OCI-M2 (cell line): Measurements from ENCODE around the gene RERE.

Experiments used
- DNase-seq: peaks from one replicate; lab custom pipeline; 2025; ENCODE audit not compliant: unreplicated experiment; lab: John Stamatoyannopoulos, UW

RERE gene

DNA sequence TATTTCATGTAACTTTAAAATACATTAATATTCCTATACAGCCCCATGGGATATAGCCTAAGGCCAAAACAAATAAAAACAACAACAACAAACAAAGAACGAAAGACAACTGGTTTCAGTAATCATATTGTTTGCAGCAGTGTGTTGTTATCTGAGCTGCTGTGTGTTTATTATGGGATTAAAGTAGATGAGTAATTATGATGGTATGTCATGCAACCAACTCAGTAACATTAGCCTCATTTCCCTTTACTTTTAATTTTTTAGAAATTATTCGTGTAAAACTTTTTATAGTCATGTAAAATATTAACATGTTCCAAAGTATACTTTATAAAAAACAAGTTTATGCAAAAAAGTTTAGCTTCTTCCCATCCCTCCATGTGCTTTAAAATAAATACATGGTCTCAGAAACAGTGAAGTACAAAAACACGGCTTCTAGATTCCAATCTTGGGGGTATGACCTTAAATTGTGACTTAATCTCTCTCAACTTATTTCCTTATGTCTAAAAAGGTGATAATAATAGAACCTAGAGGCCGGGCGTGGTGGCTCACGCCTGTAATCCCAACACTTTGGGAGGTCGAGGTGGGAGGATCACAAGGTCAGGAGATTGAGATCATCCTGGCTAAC lies 323.4 kb downstream of the RERE start:
- DNase-seq, result no peak

DNA sequence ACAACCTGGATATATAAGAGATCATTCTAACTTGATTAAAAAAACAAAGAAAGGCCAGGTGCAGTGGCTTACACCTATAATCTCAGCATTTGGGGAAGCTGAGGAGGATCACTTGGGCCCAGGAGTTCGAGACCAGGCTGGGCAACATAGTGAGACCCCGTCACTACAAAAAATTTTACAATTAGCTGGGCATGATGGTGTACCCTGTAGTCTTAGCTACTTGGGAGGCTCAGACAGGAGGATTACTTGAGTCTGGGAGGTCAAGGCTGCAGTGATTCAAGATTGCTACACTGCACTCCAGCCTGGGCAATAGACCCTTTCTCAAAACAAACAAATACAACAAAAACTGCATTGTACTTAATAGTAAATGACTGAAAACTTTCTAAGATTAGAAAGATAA lies 330.2 kb downstream of the RERE start:
- no peak for DNase-seq

DNA sequence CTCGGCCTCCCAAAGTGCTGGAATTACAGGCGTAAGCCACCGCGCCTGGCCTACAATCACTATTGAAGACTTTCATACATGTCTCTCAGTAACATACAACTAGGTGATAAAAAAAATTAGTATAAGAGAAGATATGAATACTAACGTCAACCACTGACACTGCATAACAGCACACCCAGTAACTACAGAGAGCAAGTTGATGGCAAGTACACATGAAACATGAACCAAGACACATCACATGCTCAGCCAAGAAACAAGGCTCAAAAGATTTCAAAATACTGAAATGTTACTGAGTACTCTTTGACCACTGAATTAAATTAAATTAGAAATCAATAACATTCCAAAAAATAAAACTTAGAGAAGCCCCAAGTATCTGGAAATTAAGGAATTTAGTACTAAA lies 331.4 kb downstream of the RERE start:
- DNase-seq, result no peak

DNA sequence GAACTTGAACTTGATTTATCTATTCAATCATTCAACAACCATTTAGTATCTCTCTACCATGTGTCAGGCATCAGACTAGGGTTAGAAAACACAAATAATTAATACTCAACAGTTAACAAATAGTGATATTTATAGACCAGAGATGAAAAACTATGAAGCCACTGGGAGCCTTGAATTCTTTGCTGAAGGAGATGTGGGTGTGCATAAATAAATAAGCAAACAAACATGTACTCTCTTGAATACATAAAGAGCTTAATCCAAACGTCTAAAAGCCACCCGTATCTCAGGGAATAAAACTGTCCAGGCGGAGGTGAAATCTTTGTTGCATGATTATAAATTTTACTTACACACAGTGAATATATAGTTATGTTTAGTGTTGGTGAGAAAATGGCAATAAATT lies 333.9 kb downstream of the RERE start:
- DNase-seq, result no peak

DNA sequence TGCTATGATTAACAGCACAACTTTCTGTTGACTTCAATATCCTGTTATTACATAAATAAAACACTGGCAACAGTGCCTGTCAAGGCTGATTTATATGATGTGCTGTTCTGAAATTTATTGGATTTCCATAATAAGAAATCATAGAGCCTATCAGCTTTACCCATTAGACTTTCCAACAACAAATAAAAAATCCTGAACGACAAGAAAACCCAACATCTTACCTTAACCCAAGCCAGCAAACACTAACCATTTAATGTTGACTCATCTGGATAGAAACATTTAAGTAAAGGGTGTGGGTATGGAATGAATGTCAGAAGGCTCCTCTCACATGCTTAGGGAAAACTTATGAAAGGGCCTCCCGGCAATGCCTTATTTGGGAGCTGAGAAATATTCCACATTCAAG lies 334.5 kb downstream of the RERE start:
- no peak for DNase-seq

DNA sequence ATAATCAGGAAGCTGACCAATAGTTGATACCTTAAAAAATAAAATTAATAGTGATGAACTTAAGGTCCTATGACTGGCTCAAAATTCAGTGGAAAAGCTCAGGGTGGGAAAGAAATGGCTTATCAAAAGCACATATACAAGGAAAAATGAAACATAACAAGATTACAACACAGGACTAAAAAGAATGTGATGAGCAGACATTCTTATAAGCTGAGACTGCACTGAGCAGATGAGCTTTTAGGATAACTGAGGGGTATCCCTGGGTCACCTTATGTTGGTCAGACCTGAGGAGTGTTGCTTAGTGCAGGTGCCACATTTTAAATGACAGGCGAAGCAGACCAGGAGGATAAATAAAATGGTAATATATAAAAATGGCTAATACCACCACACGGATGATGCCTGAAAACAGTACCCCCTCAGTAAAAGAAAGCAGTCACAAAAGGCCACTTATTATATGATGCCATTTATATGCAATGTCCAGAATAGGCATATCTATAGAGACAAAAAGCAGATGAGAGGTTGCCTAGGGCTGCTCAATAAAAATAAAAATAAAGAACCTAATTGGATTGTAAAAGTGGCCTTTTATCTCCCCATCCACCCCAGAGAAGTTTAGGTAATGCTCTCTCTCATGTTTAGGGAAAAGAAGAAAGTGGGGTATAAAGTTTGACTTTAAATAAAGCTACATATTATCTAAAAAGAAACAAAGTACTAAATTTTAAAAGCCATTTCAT lies 335.6 kb downstream of the RERE start:
- no peak for DNase-seq

DNA sequence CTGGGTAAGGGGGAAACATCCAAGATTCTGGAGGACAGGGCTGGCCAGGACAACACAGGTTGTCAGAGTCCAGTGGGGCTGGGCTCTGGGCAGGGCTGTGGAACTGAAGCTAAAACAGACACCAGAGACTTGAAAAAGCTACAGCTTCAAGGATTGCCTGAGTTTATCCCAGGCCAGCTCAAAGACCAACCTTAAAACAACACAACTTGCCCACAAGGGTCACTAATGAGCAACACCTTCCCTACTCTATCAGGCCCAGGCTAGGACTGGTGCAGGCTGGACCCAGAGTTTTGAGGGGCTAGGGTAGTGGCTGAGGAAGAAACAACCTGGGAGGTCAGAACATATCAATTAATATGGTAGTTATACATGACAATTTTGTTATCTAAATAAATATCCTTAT lies 338.9 kb downstream of the RERE start:
- no peak for DNase-seq

DNA sequence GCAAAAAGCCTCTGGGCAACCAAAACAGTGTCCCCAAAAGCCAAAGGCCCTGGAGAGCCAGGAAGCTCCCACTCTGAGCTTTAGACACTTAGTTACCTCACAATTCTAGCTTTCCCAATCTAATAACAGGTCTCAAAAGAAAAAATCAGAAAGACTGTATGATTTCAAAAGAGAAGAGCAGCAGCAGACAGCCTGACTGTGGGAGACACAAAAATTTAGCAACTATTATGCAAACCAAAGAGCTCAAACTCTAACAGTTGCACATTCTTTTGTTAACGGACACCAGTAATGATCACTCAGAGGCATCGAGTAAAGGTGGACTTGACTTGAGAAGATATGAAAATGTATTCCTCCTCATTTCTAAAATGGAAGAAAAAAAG lies 339.5 kb downstream of the RERE start:
- no peak for DNase-seq

DNA sequence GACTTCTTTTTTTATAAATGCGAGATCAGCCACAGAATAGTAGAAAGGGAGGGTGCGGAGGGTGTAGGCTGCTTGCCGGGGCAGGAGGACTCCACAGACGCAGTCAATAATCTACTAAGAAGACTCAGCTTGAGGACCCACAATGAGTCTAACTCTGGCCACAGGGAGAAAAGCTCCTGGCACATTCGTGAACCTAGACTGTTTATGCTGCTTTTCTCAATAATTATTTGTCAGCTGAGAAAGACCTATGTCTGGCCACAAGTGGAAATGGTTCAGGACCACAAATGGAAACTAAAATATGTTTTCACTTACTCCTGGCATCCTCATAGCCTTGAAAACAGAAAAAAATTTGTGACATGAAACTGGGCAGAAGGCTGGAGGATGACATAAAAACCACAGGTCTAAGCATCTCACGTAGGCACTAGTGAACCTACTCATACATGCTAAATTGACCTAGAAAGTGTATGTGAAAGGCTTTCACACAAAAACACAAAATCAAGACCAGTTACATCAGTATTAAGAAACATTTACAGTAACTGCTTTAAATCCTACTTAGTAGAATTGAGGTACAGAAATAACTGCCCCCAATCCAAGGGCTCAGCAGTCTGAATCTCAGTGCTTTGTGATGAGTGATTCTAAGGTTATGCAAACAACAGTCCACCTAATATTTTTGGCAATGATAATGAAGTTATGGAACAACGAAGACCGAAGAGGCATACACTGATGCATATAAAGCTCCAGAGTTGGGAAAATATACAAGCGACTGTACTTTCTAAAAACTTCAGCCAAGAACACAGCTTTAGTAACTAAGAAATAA lies 340.1 kb downstream of the RERE start:
- no peak for DNase-seq

DNA sequence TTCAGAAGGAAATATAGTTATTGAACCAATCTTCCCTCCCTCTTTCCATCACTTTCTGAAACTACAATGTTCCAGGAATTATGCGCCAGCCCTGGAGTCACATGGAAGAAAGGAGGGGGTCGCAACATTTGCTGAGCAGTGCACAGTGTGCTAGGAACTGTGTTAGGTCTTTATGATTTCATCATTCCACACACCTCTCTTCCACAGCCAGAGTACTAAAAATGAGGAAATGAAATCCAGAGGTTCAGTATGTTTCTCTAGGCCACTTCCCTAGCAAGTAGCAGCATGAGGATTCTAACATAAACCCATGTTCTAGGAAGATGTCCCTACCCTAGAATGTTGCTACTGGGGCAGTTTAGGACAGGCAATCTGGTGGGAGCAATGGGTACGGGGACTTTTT lies 341.4 kb downstream of the RERE start:
- DNase-seq, result no peak

DNA sequence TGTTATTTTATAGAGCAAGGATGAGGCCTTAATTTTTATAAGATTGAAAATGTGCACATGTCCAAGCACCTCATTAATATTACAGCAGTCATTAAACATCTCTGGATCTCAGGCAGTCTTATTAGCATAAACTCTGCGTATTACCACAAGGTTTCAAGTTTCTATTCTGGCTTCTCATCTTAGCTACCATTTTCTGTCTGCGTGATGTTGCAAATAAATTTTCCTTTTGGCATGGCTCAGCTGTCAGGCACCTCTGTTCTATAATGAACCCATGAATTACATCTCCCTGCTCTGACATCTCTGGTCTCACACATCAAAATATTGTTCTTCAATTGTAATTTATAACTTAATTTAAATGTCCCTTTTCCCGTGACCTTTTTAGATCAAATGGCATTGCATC lies 343.1 kb downstream of the RERE start:
- no peak for DNase-seq

DNA sequence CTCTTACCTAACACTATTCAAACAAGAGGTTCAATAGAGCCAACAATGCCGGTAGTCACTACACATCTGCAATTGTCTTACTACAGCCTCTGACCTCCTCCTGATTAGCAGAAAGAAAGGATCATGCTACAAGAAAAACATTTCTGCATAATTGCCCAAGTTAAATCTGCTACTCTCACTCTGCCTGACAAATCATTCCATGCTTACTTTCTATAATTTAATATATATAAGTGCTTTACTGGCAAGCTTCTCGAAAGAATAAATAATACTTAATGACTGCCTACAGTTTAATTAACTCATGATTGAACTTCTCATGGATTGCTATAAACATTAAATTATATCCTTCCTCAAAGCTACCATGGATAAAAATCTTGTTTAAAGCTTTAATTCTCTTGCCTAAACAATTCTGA lies 343.5 kb downstream of the RERE start:
- DNase-seq, result no peak

DNA sequence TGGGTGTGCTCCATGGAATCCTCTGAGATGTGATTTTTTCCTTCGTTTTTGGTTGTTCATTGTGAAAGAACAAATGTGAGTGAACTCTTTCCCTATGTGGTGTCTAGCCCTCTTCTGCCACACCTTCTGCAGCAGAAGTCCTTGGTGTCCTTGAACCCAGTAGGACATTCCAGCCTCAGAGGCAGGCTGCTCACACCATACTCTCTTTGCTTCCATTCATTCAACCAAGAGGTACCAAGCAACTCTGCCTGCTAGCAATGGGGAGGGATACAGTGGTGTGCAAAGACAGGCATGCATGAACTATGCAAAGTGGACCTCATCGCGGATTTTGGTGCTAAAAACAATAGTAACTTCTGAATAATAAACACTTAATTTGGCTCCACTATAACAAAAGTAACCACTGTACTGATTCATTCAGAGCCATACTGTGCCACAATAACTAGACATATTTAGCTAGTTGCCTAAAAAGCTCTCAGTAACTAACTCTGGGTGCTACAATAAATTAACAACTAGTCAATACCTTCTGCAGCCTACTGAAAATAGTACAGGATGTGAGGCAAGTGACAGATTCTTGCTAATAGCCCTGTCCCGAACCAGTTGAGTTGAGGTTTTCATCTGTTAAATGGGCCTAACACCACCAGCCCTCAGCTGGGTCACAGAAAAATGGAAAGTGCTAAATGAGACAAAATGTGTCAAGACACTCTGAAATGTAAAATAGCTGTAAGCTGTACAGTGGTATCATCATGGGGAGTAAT lies 344.1 kb downstream of the RERE start:
- DNase-seq, result no peak

DNA sequence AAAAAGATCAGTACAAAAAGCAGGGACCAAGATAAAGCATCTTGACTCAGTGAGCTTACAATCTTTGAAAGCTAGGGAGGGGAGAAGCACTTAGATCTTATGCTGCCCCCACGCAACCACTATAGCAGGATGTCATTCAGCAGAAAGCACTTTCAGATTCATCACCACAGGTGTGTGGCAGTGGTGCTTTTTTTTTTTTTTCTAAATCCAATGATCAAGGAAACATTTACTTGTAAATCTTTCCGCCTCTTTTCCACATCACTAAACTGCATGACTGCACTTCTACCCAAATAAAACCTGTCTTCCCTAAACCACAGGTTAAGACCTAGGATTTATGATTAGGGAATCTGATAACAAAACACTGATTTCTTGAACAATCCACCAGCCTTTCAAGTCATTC lies 344.8 kb downstream of the RERE start:
- DNase-seq, result no peak

DNA sequence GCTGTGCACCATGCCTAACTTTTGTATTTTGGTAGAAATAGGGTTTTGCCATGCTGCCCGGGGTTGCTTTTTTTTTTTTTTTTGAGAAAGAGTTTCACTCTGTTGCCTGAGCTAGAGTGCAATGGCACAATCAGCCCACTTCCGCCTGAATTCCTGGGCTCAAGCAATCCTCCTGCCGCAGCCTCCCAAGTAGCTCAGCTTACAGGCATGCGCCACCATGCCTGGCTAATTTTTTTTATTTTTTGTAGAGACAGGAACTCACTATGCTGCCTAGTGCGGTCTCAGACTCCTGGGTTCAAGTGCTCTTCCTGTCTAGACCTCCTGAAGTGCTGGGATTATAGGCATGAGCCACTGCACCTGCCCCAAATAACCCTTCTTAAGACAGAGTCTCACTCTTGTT lies 346.0 kb downstream of the RERE start:
- no peak for DNase-seq

DNA sequence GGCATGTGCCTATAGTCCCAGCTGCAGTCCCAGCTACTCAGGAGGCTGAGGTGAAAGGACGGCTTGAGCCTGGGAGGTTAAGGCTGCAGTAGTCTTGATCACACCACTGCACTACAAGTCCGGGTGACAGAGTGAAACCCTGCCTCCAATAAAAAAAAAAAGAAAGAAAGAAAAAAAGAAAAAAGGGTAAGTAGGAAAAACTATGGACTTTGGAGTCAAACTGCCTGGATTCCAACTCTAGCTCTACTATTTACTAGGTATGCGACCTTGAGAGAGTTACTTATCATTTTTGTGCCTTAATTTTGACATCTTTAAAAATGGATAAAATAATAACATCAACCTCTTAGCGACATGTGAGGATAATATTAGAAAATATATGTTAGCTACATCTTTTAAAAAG lies 348.7 kb downstream of the RERE start:
- no peak for DNase-seq

DNA sequence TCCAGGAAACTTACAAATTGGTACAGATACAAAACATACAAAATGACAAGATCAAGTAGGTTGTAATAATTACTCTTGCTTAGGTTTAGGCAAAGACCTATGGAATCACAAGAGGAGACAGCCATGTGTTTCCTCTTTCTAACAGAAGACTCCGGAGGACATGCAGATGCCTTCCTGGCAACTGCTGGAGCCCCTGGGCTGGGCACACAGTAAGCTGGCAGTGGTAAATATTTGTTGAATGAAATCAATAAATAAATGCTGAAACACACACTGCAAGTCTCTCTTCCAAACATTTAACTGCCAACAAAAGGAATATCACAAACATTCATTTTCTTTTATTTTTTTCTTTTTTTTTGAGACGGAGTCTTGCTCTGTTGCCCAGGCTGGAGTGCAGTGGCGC lies 350.1 kb downstream of the RERE start:
- DNase-seq, result no peak

DNA sequence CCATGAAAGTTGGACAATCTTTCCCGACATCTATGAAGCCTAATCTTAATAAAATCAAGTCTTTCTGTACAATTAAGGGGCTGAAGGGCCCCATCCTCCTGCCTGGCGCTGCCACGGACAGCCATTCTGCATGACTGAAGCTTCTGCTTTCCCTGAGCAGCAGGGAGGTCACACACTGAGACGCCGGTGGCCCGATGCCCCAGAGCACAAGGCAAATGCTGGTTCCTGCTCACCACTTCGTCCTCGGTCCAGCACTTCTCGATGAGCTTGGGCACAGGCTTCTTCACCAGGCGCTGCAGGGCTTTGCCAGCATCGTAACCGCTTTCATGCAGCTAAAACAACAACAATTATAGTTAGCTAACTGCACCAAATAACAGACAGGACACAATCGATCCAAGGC lies 351.7 kb downstream of the RERE start:
- no peak for DNase-seq

DNA sequence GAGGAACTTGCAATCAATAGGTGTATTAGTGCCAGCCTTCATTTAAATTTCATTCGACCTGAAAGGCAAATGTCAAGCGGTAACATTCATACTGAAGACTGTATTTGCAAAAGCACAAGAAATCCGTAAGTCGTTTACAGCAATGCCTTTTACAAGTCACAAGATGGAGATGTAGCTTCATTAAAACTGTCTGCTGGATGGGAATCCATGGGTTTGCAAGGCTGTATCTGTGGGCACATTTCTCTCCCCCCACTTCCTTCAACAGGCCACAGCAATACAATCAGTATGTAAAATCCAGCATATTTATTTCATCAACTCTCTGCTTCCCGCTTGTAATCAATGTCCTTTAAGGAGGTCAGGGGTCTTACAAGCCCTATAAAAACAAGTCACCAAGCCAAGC lies 352.4 kb downstream of the RERE start:
- no peak for DNase-seq

DNA sequence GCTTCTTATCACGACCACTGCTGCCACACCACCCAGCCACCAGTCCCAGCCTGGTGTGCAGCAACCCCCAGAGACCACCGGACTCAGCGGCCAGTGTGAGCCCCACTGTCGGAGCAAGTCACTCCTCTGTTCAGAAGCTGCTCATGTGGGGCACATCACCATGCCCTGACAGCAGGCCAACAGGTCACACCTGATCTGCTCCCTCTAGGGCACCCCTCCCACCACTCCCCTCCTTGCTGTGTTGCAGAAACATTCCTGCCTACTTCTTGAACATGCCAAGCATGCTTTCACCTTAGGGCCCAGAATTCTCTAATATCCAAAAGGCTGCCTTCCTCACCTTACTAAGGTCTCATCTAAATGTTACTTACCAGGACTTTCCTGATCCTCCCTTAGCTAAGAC lies 353.1 kb downstream of the RERE start:
- no peak for DNase-seq

DNA sequence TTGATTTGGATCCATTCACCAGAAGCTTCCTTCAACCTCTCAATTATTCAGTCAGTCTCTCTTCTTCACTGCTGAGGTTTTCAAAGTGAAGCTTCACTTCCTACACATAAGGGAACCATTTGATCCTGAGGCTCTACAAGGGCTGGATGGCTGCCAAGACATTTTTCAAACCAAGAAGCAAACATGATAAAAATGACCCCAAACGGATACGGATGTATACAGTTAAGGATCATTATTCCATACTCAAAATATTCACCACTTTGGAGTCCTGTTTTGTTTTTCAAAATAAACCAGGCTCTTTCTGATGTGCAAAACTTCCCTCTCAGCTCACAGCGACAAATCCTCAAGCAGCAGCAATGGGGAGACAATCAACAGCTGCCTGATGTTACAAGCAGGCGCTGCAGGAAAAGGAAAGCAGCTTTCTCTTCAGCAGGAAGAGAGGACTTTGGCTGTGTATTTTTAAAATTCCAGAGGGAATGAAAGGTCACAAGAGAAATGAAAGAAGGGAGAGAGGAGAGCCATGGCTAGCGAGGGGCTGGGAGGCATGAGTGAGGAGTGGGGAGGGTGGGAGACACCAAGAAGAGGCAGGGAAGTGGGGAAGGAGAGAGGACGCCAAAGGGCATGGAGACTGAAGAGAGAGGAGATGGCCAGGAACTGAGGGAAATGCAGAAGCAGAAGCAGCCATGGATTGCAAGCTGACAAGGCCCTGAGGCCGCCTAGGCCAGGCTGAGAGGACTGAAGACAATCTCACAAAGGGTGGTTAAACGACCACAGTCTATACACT lies 354.1 kb downstream of the RERE start:
- DNase-seq, result no peak
